Peyer's patch (tissue), 4 donors: ENCODE results near the gene BRF1. TPM values are rescaled to one million over a fixed set of nuclear protein-coding genes. Genes with fewer than 3 reads are reported as not detected.
A peak's percentile ranks its signal among the peaks of the same experiment; 100 is the strongest.

Source experiments
- DNase-seq, 3 donors: peaks; one replicate each; pipeline ENCODE4 v3.0.0-alpha.2; 2017 to 2019
- H3K27ac ChIP-seq, 4 donors: fragments of 200-600 bp; sonication (generic); one replicate each; pipeline ENCODE4 v1.5.1; 2016 to 2019
- H3K27me3 ChIP-seq, 2 donors: fragments of 200-600 bp; sonication (generic); one replicate each; pipeline ENCODE4 v1.5.1; 2019
- H3K36me3 ChIP-seq, 3 donors: fragments of 200-600 bp; sonication (generic); one replicate each; pipeline ENCODE4 v1.5.1; 2016 to 2019
- H3K4me1 ChIP-seq, 4 donors: fragments of 200-600 bp; sonication (generic); one replicate each; pipeline ENCODE4 v1.5.1; 2016 to 2019
- H3K4me3 ChIP-seq, 4 donors: fragments of 200-600 bp; sonication (generic); 1 replicate in 3 of 4; 2 replicates in 1 of 4; pipeline ENCODE4 v1.5.1; 2016 to 2019; ENCODE audit warnings: mild to moderate bottlenecking in 1 of 4
- H3K9me3 ChIP-seq, 4 donors: fragments of 200-600 bp; sonication (generic); one replicate each; pipeline ENCODE4 v1.5.1; 2016 to 2019; ENCODE audit warnings: mild to moderate bottlenecking in 1 of 4
- POLR2A ChIP-seq, 2 donors: fragments of 450-650 bp; IDR thresholded peaks; one replicate each; pipeline ENCODE4 v1.5.1; 2017; ENCODE audit warnings: antibody characterized with exemption in 2 of 2, mild to moderate bottlenecking in 2 of 2, moderate library complexity in 2 of 2
- total RNA-seq, 4 donors: library from RNA; depleted of rRNA; stranded (reverse); fragments of >200 nt; gene quantifications; one replicate each; pipeline ENCODE4 v1.1.0, GENCODE V29; 2016
- TF ChIP-seq, protein P1 (sequence below), 6 experiments: fragments of 450-650 bp in 4 of 6; fragments of 200-600 bp in 2 of 6; sonication (generic) in 1 of 6; IDR thresholded peaks; one replicate each; pipeline ENCODE4 v1.5.1; 2017 to 2019; ENCODE audit warnings: antibody characterized with exemption in 6 of 6, mild to moderate bottlenecking in 3 of 6, moderate library complexity in 1 of 6

Gene BRF1
- total RNA-seq, 4 donors from 2014 or later: 40.8 to 112 (median 90.3) TPM

GRCh38 chr14:105322791-105323556, 22.2 kb upstream of the BRF1 start:
- Histone ChIP-seq H3K4me1 (peaks cover 0 to 21% (median 0%) of the 10 kb centered on the region in 4 donors), H3K27ac (no peak overlapping the region)
- no peak for DNase-seq

GRCh38 chr14:105317546-105317945, 16.7 kb upstream of the BRF1 start:
- peaks cover 0 to 37% (median 14%) of the 10 kb centered on the region in 4 donors for H3K4me1 ChIP-seq
- peak overlapping the region in 2 of 4 donors; percentile 16 to 53 for H3K27ac ChIP-seq

More at GRCh38 chr14:105322791-105323556, 22.2 kb upstream of the BRF1 start:
- Histone ChIP-seq H3K36me3 (no peaks in the 10 kb centered on the region), H3K9me3 (no peaks in the 10 kb centered on the region), H3K27me3 (no peaks in the 10 kb centered on the region), H3K4me3 (no peak overlapping the region)
- no peak for TF ChIP-seq POLR2A (IDR thresholded peaks at IDR 0.05)
- TF ChIP-seq, protein P1, sequence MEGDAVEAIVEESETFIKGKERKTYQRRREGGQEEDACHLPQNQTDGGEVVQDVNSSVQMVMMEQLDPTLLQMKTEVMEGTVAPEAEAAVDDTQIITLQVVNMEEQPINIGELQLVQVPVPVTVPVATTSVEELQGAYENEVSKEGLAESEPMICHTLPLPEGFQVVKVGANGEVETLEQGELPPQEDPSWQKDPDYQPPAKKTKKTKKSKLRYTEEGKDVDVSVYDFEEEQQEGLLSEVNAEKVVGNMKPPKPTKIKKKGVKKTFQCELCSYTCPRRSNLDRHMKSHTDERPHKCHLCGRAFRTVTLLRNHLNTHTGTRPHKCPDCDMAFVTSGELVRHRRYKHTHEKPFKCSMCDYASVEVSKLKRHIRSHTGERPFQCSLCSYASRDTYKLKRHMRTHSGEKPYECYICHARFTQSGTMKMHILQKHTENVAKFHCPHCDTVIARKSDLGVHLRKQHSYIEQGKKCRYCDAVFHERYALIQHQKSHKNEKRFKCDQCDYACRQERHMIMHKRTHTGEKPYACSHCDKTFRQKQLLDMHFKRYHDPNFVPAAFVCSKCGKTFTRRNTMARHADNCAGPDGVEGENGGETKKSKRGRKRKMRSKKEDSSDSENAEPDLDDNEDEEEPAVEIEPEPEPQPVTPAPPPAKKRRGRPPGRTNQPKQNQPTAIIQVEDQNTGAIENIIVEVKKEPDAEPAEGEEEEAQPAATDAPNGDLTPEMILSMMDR (IDR thresholded peaks at IDR 0.05): no peak

GRCh38 chr14:105316968-105317510, 16.2 kb upstream of the BRF1 start:
- H3K27me3 ChIP-seq: no peaks in the 10 kb centered on the region
- peak overlapping the region in 1 of 4 donors; percentile 1 for H3K4me3 ChIP-seq
- H3K4me1 ChIP-seq: peaks cover 0 to 37% (median 14%) of the 10 kb centered on the region in 4 donors
- TF ChIP-seq POLR2A (IDR thresholded peaks at IDR 0.05): no peak
- TF ChIP-seq, protein P1 (IDR thresholded peaks at IDR 0.05): no peak
- H3K36me3 ChIP-seq: no peaks in the 10 kb centered on the region
- peak overlapping the region in 1 of 4 donors; percentile 53 for H3K27ac ChIP-seq
- H3K9me3 ChIP-seq: no peaks in the 10 kb centered on the region
- no peak for DNase-seq

More at GRCh38 chr14:105317546-105317945, 16.7 kb upstream of the BRF1 start:
- Histone ChIP-seq H3K9me3 (no peaks in the 10 kb centered on the region), H3K27me3 (no peaks in the 10 kb centered on the region), H3K36me3 (no peaks in the 10 kb centered on the region), H3K4me3 (peak overlapping the region in 1 of 4 donors; percentile 1)
- TF ChIP-seq, protein P1 (IDR thresholded peaks at IDR 0.05): peak in 2 of 6 experiments; percentile 12 to 13
- TF ChIP-seq POLR2A (IDR thresholded peaks at IDR 0.05): no peak
- peak in 1 of 3 donors; percentile 49 for DNase-seq

DNA sequence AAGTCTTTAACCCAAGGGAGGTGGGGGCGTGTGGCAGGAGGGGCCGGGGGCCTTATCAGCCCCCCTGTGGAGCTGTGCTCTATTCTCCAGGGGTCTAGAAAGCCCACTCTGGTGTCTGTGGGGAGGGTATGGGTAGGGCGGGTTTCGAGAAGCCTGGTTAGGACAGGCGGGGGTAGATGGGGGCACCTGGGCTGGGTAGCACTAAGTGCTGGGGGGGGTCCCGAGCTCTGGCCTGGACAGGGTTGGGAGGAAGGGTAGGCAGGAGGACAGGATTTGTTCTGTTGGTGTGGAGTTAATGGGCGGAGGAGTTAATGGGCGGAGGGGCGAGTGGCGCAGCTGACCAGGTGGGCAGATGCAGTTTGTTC, 15.8 kb upstream of the BRF1 start:
- Histone ChIP-seq H3K4me3 (peak overlapping the region in 1 of 4 donors; percentile 80), H3K9me3 (no peaks in the 10 kb centered on the region), H3K27me3 (no peaks in the 10 kb centered on the region), H3K36me3 (no peaks in the 10 kb centered on the region), H3K27ac (no peak overlapping the region), H3K4me1 (peaks cover 0 to 37% (median 14%) of the 10 kb centered on the region in 4 donors)
- DNase-seq: peak in 1 of 3 donors; percentile 49
- TF ChIP-seq, protein P1 (IDR thresholded peaks at IDR 0.05): no peak
- no peak for TF ChIP-seq POLR2A (IDR thresholded peaks at IDR 0.05)

DNA sequence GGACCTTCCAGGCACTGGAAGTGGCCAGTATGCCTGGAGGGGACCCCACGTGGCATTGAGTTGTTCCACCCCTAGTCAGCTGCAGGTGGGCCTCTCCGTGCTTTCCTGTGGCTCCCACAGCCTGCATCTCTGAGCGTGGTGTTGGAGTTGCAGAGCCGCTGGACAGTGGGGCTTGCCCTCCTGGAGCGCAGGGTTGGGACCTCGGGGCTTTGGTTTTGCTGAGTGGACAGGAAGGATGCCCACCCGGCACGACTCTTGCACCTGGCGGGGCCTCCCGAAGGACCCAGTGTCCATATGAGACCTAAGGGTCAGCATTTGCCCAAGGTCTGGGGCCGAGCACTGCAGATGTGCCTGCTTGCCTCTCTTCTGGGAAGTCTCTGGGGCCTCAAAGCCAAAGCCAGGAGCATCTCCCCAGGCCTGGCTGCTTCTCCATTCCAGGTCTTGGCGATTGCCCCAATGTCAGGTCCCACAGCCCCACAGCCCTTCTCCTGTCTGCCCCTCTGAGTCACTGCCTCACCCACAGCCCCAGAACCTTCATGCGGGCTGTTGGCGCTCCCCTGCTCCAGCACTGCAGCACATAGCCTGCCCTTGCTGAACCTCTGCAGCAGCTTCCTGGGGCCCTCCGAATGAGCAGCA, 15.3 kb upstream of the BRF1 start:
- Histone ChIP-seq H3K4me3 (peak overlapping the region; percentile 57 to 95 (median 86)), H3K36me3 (no peaks in the 10 kb centered on the region), H3K4me1 (peaks cover 0 to 37% (median 14%) of the 10 kb centered on the region in 4 donors), H3K27ac (peak overlapping the region in 2 of 4 donors; percentile 76 to 92), H3K27me3 (no peaks in the 10 kb centered on the region), H3K9me3 (no peaks in the 10 kb centered on the region)
- TF ChIP-seq, protein P1 (IDR thresholded peaks at IDR 0.05): no peak
- TF ChIP-seq POLR2A (IDR thresholded peaks at IDR 0.05): no peak
- DNase-seq: peak in 1 of 3 donors; percentile 49
